OCI-LY1 (cell line): ENCODE measurements around the gene SCAP.

Experiments
- H2AFZ ChIP-seq: fragments of 200-600 bp; sonication (generic), shearing (Covaris generic); 2 replicates; pipeline ENCODE4 v1.6.0; 2014; ENCODE audit warnings: antibody characterized with exemption, mild to moderate bottlenecking, low read length
- H3F3A ChIP-seq: fragments of 200-600 bp; sonication (generic), shearing (Covaris generic); 2 replicates; pipeline ENCODE4 v1.6.0; 2014; ENCODE audit warnings: mild to moderate bottlenecking, antibody characterized with exemption, low read length, moderate library complexity; ENCODE audit not compliant: insufficient read depth
- H3K27ac ChIP-seq: fragments of 200-600 bp; sonication (generic); 2 replicates; pipeline ENCODE4 v1.5.1; 2014; ENCODE audit warnings: low read length, mixed run types, mild to moderate bottlenecking, low read depth; ENCODE audit not compliant: poor library complexity, severe bottlenecking
- H3K27me3 ChIP-seq: fragments of 200-600 bp; sonication (generic); 2 replicates; pipeline ENCODE4 v1.6.0; 2014; ENCODE audit warnings: antibody characterized with exemption, mild to moderate bottlenecking, low read length, moderate library complexity; ENCODE audit not compliant: insufficient read depth
- H3K36me3 ChIP-seq: fragments of 200-600 bp; sonication (generic); 2 replicates; pipeline ENCODE4 v1.6.1; 2014; ENCODE audit warnings: mild to moderate bottlenecking, antibody characterized with exemption, low read length, moderate library complexity, mixed read lengths; ENCODE audit not compliant: insufficient read depth
- H3K4me1 ChIP-seq: fragments of 200-600 bp; sonication (generic); 2 replicates; pipeline ENCODE4 v1.5.1; 2014; ENCODE audit warnings: mild to moderate bottlenecking, low read length, moderate library complexity; ENCODE audit not compliant: insufficient read depth, severe bottlenecking
- H3K4me2 ChIP-seq: fragments of 200-600 bp; sonication (generic), shearing (Covaris generic); 2 replicates; pipeline ENCODE4 v1.6.1; 2014; ENCODE audit warnings: low read length
- H3K4me3 ChIP-seq: fragments of 200-600 bp; sonication (generic); 2 replicates; pipeline ENCODE4 v1.5.1; 2014; ENCODE audit warnings: low read length, low read depth, mild to moderate bottlenecking, mixed read lengths; ENCODE audit not compliant: poor library complexity, severe bottlenecking
- H3K79me2 ChIP-seq: fragments of 200-600 bp; shearing (Covaris generic); 2 replicates; pipeline ENCODE4 v1.6.1; 2016; ENCODE audit warnings: mixed run types, low read length, mixed read lengths; ENCODE audit not compliant: insufficient read depth
- H3K9ac ChIP-seq: fragments of 200-600 bp; sonication (generic), shearing (Covaris generic); 2 replicates; pipeline ENCODE4 v1.6.1; 2014; ENCODE audit warnings: mild to moderate bottlenecking, low read length, mixed read lengths
- H3K9me2 ChIP-seq: fragments of 200-600 bp; sonication (generic), shearing (Covaris generic); 2 replicates; pipeline ENCODE4 v1.6.1; 2014; ENCODE audit warnings: low read depth, mild to moderate bottlenecking, low read length, mixed read lengths
- H3K9me3 ChIP-seq: fragments of 200-600 bp; shearing (Covaris generic); 2 replicates; pipeline ENCODE4 v1.6.1; 2014; ENCODE audit warnings: low read length, mixed read lengths
- H4K20me1 ChIP-seq: fragments of 200-600 bp; sonication (generic), shearing (Covaris generic); 2 replicates; pipeline ENCODE4 v1.6.0; 2016; ENCODE audit warnings: mild to moderate bottlenecking, low read length; ENCODE audit not compliant: insufficient read depth
- CTCF ChIP-seq: fragments of 200-600 bp; sonication (generic), shearing (Covaris generic); IDR thresholded peaks from 2 replicates; pipeline ENCODE4 v1.5.1; 2017; ENCODE audit warnings: mild to moderate bottlenecking, antibody characterized with exemption, low read length, moderate library complexity, mixed read lengths
- EZH2 ChIP-seq: fragments of 200-600 bp; sonication (generic), shearing (Covaris generic); IDR thresholded peaks from 2 replicates; pipeline ENCODE4 v1.8.0; 2017; ENCODE audit warnings: borderline replicate concordance, mixed run types, mild to moderate bottlenecking, antibody characterized with exemption, low read length, moderate library complexity, mixed read lengths

SCAP gene

GRCh38 chr3:47475570-47476329 lies at the start of gene SCAP:
SCAP (minus strand) TSS chr3:47475941; CDS start chr3:47442993, 32,948 bp downstream.
- H3K27ac ChIP-seq = peak within 1 kb of the TSS; percentile 0
- no peaks in the 10 kb centered on the region; the same call in 1 of the 2 replicates for H3K36me3 ChIP-seq
- H2AFZ ChIP-seq = peak within 1 kb of the TSS; percentile 37
- H3K79me2 ChIP-seq = peaks cover 43% of the 10 kb centered on the region
- peak within 1 kb of the TSS; percentile 68 for H3K9ac ChIP-seq
- peak within 1 kb of the TSS; percentile 77 for H3K4me2 ChIP-seq
- TF ChIP-seq CTCF = peak; percentile 82
- TF ChIP-seq EZH2 = no peak
- no peaks in the 10 kb centered on the region for H4K20me1 ChIP-seq
- peaks cover 29% of the 10 kb centered on the region for H3K4me1 ChIP-seq
- no peaks in the 10 kb centered on the region for H3K27me3 ChIP-seq
- H3K9me3 ChIP-seq = no peaks in the 10 kb centered on the region
- H3K9me2 ChIP-seq = no peaks in the 10 kb centered on the region
- peak within 1 kb of the TSS; percentile 69 for H3K4me3 ChIP-seq
- H3F3A ChIP-seq = no peaks in the 10 kb centered on the region

GRCh38 chr3:47523310-47524073 lies 47.8 kb upstream of the SCAP start:
- no peak overlapping the region for H3K9ac ChIP-seq
- H3K79me2 ChIP-seq = no peaks in the 10 kb centered on the region
- H3K36me3 ChIP-seq = no peaks in the 10 kb centered on the region
- no peak overlapping the region for H3K27ac ChIP-seq
- no peaks in the 10 kb centered on the region for H3K9me3 ChIP-seq
- no peaks in the 10 kb centered on the region for H3K27me3 ChIP-seq
- no peak overlapping the region for H3K4me3 ChIP-seq
- no peak overlapping the region for H2AFZ ChIP-seq
- no peaks in the 10 kb centered on the region for H3K9me2 ChIP-seq
- H3F3A ChIP-seq = no peaks in the 10 kb centered on the region
- no peaks in the 10 kb centered on the region for H4K20me1 ChIP-seq
- H3K4me1 ChIP-seq = peaks cover 6% of the 10 kb centered on the region
- no peak for TF ChIP-seq CTCF
- TF ChIP-seq EZH2 = no peak
- no peak overlapping the region for H3K4me2 ChIP-seq

GRCh38 chr3:47522082-47522987 lies 46.6 kb upstream of the SCAP start:
- TF ChIP-seq CTCF (peak; percentile 74), EZH2 (no peak)
- Histone ChIP-seq H3K9me3 (no peaks in the 10 kb centered on the region), H3K4me3 (no peak overlapping the region), H3K27ac (no peak overlapping the region), H3K79me2 (no peaks in the 10 kb centered on the region), H2AFZ (0 out of 2 replicates have a peak overlapping the region, but pooled peaks have one; percentile 16), H3K36me3 (no peaks in the 10 kb centered on the region), H3K9ac (peak overlapping the region; percentile 40; the same call in 1 of the 2 replicates), H3K9me2 (no peaks in the 10 kb centered on the region), H3K4me1 (peaks cover 6% of the 10 kb centered on the region), H3K27me3 (no peaks in the 10 kb centered on the region), H4K20me1 (no peaks in the 10 kb centered on the region), H3K4me2 (no peak overlapping the region), H3F3A (no peaks in the 10 kb centered on the region)
